B cell (primary cell): Measurements from ENCODE around the gene TPST1. TPM values are rescaled to one million over a fixed set of nuclear protein-coding genes. Genes with fewer than 3 reads are reported as not detected.
"Not testable (repeated sequence)": the region's sequence is repeated elsewhere in the genome, so short reads cannot be mapped to it uniquely, and the experiment has no call there.

Experiments
- ATAC-seq: fragments of 200-7000 bp; cut with Tn5 transposase; one replicate; pipeline ENCODE4 v1.10.0; 2021; ENCODE audit warnings: low read depth, mild to moderate bottlenecking, moderate number of reproducible peaks, moderate library complexity
- CTCF ChIA-PET: fragments of 350-600 bp; sonication (Branson Sonifier 250); formaldehyde crosslinking; loops from one replicate; lab custom pipeline; 2021; ENCODE audit warnings: antibody characterized with exemption, inconsistent platforms; lab: Charles Lee
- POLR2A ChIA-PET: fragments of 350-600 bp; sonication (Branson Sonifier 250); formaldehyde crosslinking; loops from one replicate; lab custom pipeline; 2021; ENCODE audit warnings: antibody characterized with exemption; lab: Charles Lee
- DNase-seq: peaks from one replicate; pipeline ENCODE4 v3.0.0; 2013
- H2AFZ ChIP-seq: 2 replicates; pipeline ENCODE4 v1.6.1; 2012; ENCODE audit warnings: mild to moderate bottlenecking, low read depth, low read length; ENCODE audit not compliant: insufficient read depth, poor library complexity, severe bottlenecking
- H3K27ac ChIP-seq, 2 donors: 1 replicate in 1 of 2; 2 replicates in 1 of 2; pipeline ENCODE4 v1.5.1; 2012 to 2013; ENCODE audit warnings: low read length in 2 of 2, mild to moderate bottlenecking in 2 of 2, moderate library complexity in 1 of 2
- H3K27me3 ChIP-seq, 4 experiments: fragments of 200-600 bp in 1 of 4; sonication (generic) in 1 of 4; replicated peaks in 1 of 4; 1 replicate in 2 of 4; 2 replicates in 2 of 4; pipeline versions ENCODE4 v1.6.1 to v1.7.0; 2013 to 2016; ENCODE audit warnings: low read length in 3 of 4, mild to moderate bottlenecking in 2 of 4, mixed read lengths in 1 of 4, moderate library complexity in 1 of 4; ENCODE audit not compliant: insufficient read depth in 4 of 4, control insufficient read depth in 3 of 4; ENCODE audit errors: control extremely low read depth in 1 of 4
- H3K36me3 ChIP-seq, 2 experiments: replicated peaks in 1 of 2; 1 replicate in 1 of 2; 2 replicates in 1 of 2; pipeline versions ENCODE4 v1.6.1 to v1.7.1; 2013; ENCODE audit warnings: low read length in 1 of 2; ENCODE audit not compliant: insufficient read depth in 2 of 2, control insufficient read depth in 1 of 2; ENCODE audit errors: control extremely low read depth in 1 of 2, extremely low read depth in 1 of 2
- H3K4me1 ChIP-seq, 2 donors: fragments of 200-600 bp in 1 of 2; sonication (generic) in 1 of 2; 1 replicate in 1 of 2; 2 replicates in 1 of 2; pipeline versions ENCODE4 v1.5.1 to v1.6.1; 2013 to 2017; ENCODE audit warnings: low read length in 2 of 2; ENCODE audit not compliant: control insufficient read depth in 2 of 2, insufficient read depth in 2 of 2
- H3K4me2 ChIP-seq: replicated peaks from 2 replicates; pipeline ENCODE3; 2012; ENCODE audit warnings: mild to moderate bottlenecking, low read depth, low read length; ENCODE audit not compliant: poor library complexity, severe bottlenecking
- H3K4me3 ChIP-seq, 5 experiments: fragments of 200-600 bp in 1 of 5; sonication (generic) in 1 of 5; 1 replicate in 3 of 5; 2 replicates in 2 of 5; pipeline versions ENCODE4 v1.5.1 to v1.7.0; 2011 to 2016; ENCODE audit warnings: low read length in 4 of 5, mild to moderate bottlenecking in 4 of 5, low read depth in 2 of 5, control low read depth in 1 of 5, moderate library complexity in 1 of 5; ENCODE audit not compliant: insufficient read depth in 1 of 5; ENCODE audit errors: control extremely low read depth in 1 of 5, extremely low read depth in 1 of 5
- H3K79me2 ChIP-seq: fragments of 200-600 bp; sonication (generic); one replicate; pipeline ENCODE4 v1.6.0; 2016; ENCODE audit warnings: low read length; ENCODE audit not compliant: control insufficient read depth, insufficient read depth
- H3K9ac ChIP-seq: fragments of 200-600 bp; sonication (generic); 2 replicates; pipeline ENCODE4 v1.6.1; 2017; ENCODE audit warnings: mild to moderate bottlenecking, low read length, moderate library complexity
- H3K9me3 ChIP-seq, 3 donors: one replicate each; pipeline versions ENCODE4 v1.6.1 to v1.7.1; 2013; ENCODE audit warnings: low read length in 2 of 3; ENCODE audit not compliant: control insufficient read depth in 2 of 3, insufficient read depth in 1 of 3; ENCODE audit errors: control extremely low read depth in 1 of 3
- H4K20me1 ChIP-seq: 2 replicates; pipeline ENCODE4 v1.6.0; 2012; ENCODE audit warnings: mild to moderate bottlenecking, low read length; ENCODE audit not compliant: insufficient read depth, control insufficient read depth, poor library complexity, severe bottlenecking
- H3K27ac Mint-ChIP-seq: one replicate; pipeline ENCODE4 v1.8.0; 2021; ENCODE audit warnings: mixed read lengths
- H3K27me3 Mint-ChIP-seq: one replicate; pipeline ENCODE4 v1.8.0; 2021; ENCODE audit warnings: mixed read lengths
- H3K4me1 Mint-ChIP-seq: one replicate; pipeline ENCODE4 v1.8.0; 2021; ENCODE audit warnings: mixed read lengths
- H3K4me3 Mint-ChIP-seq: one replicate; pipeline ENCODE4 v1.8.0; 2021; ENCODE audit warnings: mixed read lengths
- H3K9me3 Mint-ChIP-seq: one replicate; pipeline ENCODE4 v1.8.0; 2022; ENCODE audit warnings: mixed read lengths; ENCODE audit not compliant: insufficient read depth
- EZH2 ChIP-seq: IDR thresholded peaks from 2 replicates; pipeline ENCODE4 v1.6.1; 2012; ENCODE audit warnings: borderline replicate concordance, low read depth, mild to moderate bottlenecking, moderate library complexity, low read length; ENCODE audit not compliant: insufficient read depth, poor library complexity, severe bottlenecking
- WGBS: methylation state at CpG from one replicate; pipeline ENCODE4 v1.1.5; 2013; ENCODE audit warnings: missing lambda C conversion rate; ENCODE audit not compliant: insufficient coverage; 5-methylcytosine and 5-hydroxymethylcytosine counted together
- intact Hi-C: fragments of 100-400 bp; cut with micrococcal nuclease; formaldehyde crosslinking; loops from one replicate; pipeline ENCODE4 v1.10.0; 2022
- polyA plus RNA-seq: library from polyadenylated mRNA; depleted of rRNA; stranded (reverse); fragments of >200 nt; gene quantifications from 2 replicates; pipeline ENCODE4 v1.2.3, GENCODE V29; 2012
- total RNA-seq, 2 donors: library from RNA; stranded (reverse); fragments of 120-200 nt in 1 of 2; gene quantifications; 1 replicate in 1 of 2; 2 replicates in 1 of 2; pipeline versions ENCODE4 v1.2.3 to v1.2.4, GENCODE V29; 2013 to 2022
- TF ChIP-seq, protein P1 (sequence below): fragments of 200-600 bp; IDR thresholded peaks from one replicate; pipeline ENCODE4 v1.8.0; 2022; ENCODE audit warnings: antibody characterized with exemption, mild to moderate bottlenecking

Gene TPST1
- total and polyA plus RNA-seq, 2 donors (not counting 1 experiment from before 2014, with no cell fraction given), result 13.0 to 17.0 TPM

DNA sequence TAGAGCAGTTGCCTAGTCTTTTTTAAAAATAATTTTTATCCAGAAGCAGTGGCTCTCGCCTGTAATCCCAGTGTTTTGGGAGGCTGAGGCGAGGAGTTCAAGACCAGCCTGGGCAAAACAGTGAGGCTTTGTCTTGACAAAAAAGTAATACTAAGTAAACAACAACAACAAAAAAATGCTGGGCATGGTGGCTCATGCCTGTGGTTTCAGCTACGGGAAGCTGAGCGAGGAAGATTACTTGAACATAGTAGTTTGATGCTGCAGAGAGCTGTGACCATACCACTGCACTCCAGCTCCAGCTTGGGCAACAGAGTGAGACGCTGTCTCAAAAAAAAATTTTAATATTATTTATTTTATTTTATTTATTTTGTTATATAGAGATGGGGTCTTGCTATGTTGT lies 31.3 kb upstream of the TPST1 start:
- Histone ChIP-seq H3K36me3 (no peaks in the 10 kb centered on the region), H3K9me3 (peaks cover 0 to 5% (median 2%) of the 10 kb centered on the region in 3 donors), H3K27me3 (no peaks in the 10 kb centered on the region), H2AFZ (no peak overlapping the region), H3K4me2 (no peak overlapping the region), H3K27ac (no peak overlapping the region), H3K4me3 (no peak overlapping the region), H3K79me2 (no peaks in the 10 kb centered on the region), H4K20me1 (no peaks in the 10 kb centered on the region), H3K4me1 (no peaks in the 10 kb centered on the region), H3K9ac (no peak overlapping the region)
- no peak for ATAC-seq
- DNase-seq, result no peak
- CTCF ChIA-PET, result no interaction called here
- no peaks in the 10 kb centered on the region for H3K27me3 Mint-ChIP-seq
- no peaks in the 10 kb centered on the region for H3K9me3 Mint-ChIP-seq
- POLR2A ChIA-PET, result no interaction called here
- TF ChIP-seq, protein P1, sequence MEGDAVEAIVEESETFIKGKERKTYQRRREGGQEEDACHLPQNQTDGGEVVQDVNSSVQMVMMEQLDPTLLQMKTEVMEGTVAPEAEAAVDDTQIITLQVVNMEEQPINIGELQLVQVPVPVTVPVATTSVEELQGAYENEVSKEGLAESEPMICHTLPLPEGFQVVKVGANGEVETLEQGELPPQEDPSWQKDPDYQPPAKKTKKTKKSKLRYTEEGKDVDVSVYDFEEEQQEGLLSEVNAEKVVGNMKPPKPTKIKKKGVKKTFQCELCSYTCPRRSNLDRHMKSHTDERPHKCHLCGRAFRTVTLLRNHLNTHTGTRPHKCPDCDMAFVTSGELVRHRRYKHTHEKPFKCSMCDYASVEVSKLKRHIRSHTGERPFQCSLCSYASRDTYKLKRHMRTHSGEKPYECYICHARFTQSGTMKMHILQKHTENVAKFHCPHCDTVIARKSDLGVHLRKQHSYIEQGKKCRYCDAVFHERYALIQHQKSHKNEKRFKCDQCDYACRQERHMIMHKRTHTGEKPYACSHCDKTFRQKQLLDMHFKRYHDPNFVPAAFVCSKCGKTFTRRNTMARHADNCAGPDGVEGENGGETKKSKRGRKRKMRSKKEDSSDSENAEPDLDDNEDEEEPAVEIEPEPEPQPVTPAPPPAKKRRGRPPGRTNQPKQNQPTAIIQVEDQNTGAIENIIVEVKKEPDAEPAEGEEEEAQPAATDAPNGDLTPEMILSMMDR, result no peak
- TF ChIP-seq EZH2, result no peak
- intact Hi-C loops, result no loop called here
- 100% methylated on average over 2 of the region's 5 CpGs for WGBS
- peaks cover 2% of the 10 kb centered on the region for H3K4me1 Mint-ChIP-seq
- no peak overlapping the region for H3K4me3 Mint-ChIP-seq
- no peak overlapping the region for H3K27ac Mint-ChIP-seq

DNA sequence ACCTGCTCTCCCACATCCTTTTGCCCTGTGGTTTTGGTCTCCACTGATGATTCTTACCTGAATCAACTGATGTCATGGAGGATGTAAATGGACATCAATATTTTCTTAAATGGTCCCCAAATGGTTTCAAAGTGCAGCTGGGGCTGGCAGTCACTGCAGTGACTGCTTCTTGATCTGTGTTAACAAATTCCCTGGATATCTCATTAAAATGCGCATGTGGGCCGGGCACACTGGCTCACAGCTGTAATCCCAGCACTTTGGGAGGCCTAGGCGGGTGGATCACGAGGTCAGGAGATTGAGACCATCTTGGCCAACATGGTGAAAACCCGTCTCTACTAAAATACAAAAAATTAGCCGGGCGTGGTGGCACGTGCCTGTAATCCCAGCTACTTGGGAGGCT lies 30.1 kb upstream of the TPST1 start:
- ATAC-seq, H3K4me1 ChIP-seq, H3K79me2 ChIP-seq, H4K20me1 ChIP-seq, H3K4me2 ChIP-seq, DNase-seq, H3K27me3 Mint-ChIP-seq, H3K4me3 Mint-ChIP-seq, H3K27ac ChIP-seq, H3K9me3 Mint-ChIP-seq, H3K9me3 ChIP-seq, H3K9ac ChIP-seq, POLR2A ChIA-PET, H3K27ac Mint-ChIP-seq, H3K27me3 ChIP-seq, H3K4me3 ChIP-seq, H3K36me3 ChIP-seq, intact Hi-C loops, H3K4me1 Mint-ChIP-seq, H2AFZ ChIP-seq: not testable (repeated sequence)
- CTCF ChIA-PET, result interaction anchor here (0.6 kb wide), 1 partner anchor 61 kb away, joined by 3 read pairs; no protein-coding TSS in a partner anchor
- 98% methylated on average over 7 of the region's 8 CpGs for WGBS
